GM12891 (cell line): ENCODE data around the gene HEBP1.

Experiments used
- DNase-seq: peaks from one replicate; pipeline ENCODE4 v3.0.0; 2011; ENCODE audit warnings: low spot score; ENCODE audit not compliant: insufficient read length
- FAIRE-seq: peaks from 2 replicates; lab custom pipeline; 2011; peaks lifted over from hg19 to GRCh38; lab: Jason Lieb, UNC
- PAX5 ChIP-seq: IDR thresholded peaks from 2 replicates; pipeline ENCODE4 v1.6.1; 2011; ENCODE audit warnings: low read length, moderate library complexity, mild to moderate bottlenecking; ENCODE audit not compliant: insufficient read depth, severe bottlenecking
- POLR2A ChIP-seq: IDR thresholded peaks from 2 replicates; pipeline ENCODE4 v1.6.1; 2011; ENCODE audit warnings: low read depth, low read length, control low read depth
- POLR2AphosphoS5 ChIP-seq: IDR thresholded peaks from 2 replicates; pipeline ENCODE4 v1.6.1; 2011; ENCODE audit warnings: low read depth, low read length, control low read depth
- POU2F2 ChIP-seq: IDR thresholded peaks from 2 replicates; pipeline ENCODE4 v1.6.1; 2011; ENCODE audit warnings: low read depth, mild to moderate bottlenecking, control low read depth, low read length, moderate library complexity
- SPI1 ChIP-seq: IDR thresholded peaks from 2 replicates; pipeline ENCODE4 v1.6.1; 2011; ENCODE audit warnings: low read depth, low read length, control low read depth
- TAF1 ChIP-seq: IDR thresholded peaks from 2 replicates; pipeline ENCODE4 v1.6.1; 2011; ENCODE audit warnings: low read depth, low read length, control low read depth

Gene HEBP1

DNA sequence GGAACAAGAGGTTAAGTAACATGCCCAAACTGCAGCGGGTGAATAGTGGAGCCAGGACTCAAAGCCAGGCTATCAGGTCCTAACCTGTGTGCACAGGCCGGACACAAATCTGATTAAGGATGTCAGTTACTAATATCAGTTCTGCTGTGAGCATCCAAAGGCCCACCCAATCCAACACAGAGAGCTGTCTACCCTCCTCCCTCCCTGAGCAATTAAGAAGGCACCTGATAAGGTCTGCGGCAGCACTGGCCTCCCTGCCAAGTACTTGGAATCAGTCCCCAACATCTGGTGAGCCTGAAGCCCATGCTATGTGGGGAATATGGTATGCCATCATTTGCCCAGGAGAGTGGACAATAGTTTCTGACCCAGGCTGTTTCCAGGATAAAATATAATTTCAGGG, 3.9 kb downstream of the HEBP1 start:
- TF ChIP-seq SPI1 (no peak), TAF1 (no peak), POLR2AphosphoS5 (no peak), POU2F2 (no peak), POLR2A (no peak), PAX5 (no peak)
- DNase-seq (no peak), FAIRE-seq (no peak)

DNA sequence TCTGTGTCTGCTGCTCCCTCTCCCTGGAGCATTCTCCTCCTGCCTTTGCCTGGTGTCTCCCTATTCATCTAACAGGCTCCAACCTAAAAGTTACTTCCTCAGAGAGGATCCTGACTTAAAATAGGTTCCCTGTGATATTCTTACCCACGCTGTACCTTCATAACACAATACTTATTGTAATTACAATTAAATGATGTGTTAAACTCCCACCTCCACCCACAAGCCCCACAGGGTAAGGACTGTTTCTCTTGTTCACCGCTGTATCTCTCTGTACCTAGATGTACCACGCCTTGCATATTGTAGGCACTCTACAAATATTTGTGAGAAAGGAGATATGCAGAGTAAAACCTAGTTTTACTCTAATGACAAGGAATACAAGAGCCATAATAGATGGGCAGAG, 5.0 kb downstream of the HEBP1 start:
- no peak for DNase-seq
- no peak for TF ChIP-seq TAF1
- TF ChIP-seq SPI1 = no peak
- TF ChIP-seq POLR2A = no peak
- no peak for FAIRE-seq

DNA sequence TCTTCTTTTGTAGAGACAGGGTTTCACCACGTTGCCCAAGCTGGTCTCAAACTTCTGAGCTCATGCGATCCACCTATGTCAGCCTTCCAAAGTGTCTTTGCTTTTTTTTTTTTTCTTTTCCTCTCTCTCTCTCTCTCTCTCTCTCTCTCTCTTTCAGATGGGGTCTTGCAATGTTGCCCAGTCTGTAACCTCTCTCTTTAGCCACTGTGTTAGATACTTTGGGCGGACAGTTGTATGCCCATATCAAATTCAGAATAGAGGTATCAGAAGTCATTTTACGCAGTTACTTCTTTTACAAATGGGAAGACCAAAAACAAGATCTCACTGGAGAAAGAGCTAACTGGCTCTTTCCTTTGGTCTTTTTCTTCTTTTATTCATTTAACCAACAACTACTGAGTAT, 6.7 kb downstream of the HEBP1 start:
- DNase-seq = no peak
- TF ChIP-seq POLR2AphosphoS5 (no peak), PAX5 (no peak), TAF1 (no peak), POU2F2 (no peak), POLR2A (no peak), SPI1 (no peak)
- no peak for FAIRE-seq

DNA sequence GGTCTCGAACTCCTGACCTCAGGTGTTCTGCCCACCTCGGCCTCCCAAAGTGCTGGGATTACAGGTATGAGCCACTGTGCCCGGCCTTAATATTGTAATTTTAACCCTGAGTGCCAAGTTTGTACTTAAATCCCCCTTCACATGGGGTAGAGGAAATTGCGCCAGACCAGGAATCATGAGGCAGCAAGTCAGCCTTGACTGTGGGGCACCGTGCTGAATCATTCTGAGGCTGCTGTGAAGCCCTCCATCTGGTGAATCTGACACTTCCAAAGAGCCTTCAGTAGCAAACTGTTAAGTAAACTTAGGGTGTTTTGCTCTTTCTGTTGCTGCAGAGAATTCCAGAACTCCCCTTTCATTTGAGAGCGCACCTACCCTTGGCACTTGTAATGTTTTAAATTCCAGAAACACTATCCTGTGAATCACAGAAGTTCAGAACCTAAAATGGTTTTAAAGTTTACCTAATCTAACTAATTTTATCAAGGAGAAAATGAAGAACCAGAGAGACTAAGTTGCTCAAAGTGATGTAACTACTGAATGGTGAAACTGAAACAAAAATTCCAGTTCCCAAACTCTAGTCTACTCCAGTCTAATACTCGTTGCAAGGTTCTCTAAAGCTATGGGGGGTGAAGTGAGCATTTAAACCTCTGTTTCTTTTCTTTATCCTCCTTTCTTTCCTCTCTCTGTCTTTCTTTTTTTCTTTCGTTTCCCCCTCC, 7.5 kb downstream of the HEBP1 start:
- TF ChIP-seq POU2F2 (no peak), POLR2A (no peak), PAX5 (no peak), POLR2AphosphoS5 (no peak), SPI1 (no peak), TAF1 (no peak)
- DNase-seq = no peak
- FAIRE-seq = no peak

DNA sequence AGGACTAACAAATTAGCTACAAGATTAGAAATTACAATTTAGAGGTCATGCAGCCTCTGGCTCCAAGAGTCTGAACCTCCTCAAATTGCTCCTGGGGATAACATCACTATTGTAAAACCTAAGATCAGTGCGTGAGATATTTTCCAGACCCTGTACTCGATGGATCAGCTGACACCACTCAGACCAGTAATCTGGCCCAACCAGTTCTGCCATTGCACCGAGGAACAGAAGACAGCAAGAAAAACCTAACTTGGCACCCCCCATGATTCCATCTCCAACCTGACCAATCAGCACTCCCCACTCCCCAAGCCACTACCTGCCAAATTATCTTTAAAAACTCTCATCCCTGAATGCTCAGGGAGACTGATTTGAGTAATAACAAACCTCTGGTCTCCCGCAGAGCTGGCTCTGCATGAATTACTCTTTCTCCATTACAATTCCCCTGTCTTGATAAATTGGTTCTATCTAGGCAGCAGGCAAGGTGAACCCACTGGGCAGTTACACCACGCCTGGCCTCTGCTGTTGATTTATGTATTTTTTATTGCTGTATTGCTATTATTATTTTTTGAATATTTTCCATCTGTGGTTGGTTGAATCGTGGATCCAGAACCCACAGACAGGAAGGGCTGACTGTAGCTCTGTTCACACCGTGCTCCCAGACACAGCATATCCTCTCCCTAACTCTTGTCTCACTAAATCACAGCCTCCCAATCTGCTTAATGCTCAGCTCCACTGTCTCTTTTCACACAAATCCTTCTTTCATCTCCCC, 9.2 kb downstream of the HEBP1 start:
- FAIRE-seq (no peak), DNase-seq (no peak)
- TF ChIP-seq POLR2A = no peak
- no peak for TF ChIP-seq POLR2AphosphoS5
- no peak for TF ChIP-seq SPI1
- TF ChIP-seq PAX5 = no peak
- TF ChIP-seq POU2F2 = no peak
- TF ChIP-seq TAF1 = no peak

DNA sequence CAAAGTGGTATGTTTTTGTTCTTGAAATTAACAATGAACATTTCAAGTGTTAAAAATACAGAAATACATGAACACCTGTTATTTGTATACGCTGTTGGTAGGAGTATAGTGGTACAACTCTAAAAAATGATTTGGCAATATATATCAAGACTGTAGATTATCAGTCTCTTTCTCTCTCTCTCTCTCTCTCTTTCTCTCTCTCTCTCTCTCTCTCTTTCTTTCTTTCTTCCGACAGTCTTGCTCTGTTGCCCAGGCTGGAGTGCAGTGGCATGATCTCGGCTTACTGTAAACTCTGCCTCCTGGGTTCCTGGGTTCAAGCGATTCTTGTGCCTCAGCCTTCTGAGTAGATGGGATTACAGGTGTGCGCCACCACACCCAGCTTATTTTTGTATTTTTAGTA, 12.6 kb downstream of the HEBP1 start:
- FAIRE-seq = no peak

DNA sequence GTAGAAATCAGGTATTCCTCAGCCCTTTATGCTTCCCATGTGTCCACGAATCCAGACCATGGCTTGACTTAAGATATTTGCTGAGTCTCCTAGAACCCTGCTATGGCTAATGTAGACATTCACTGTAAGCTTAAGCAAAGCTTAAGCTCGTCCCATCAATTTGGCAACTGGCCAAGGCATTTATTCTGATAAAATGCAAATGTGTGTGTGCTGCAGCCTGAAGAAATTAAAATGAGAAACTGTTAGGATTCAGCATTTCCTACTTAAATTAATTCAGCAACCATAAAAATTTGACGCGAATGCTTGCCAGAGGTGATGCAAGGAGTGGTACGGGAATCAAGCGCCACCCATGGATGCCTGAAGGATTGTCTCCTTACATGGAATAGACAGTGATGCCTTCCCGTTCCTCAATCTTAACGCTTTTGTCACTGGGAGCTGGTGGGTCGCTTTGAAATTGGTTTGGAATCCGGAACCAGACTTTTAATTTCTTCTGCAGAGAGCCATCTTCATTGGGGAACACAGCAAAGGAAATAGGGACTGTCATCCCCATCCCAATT, 13.2 kb downstream of the HEBP1 start:
- DNase-seq = no peak
- TF ChIP-seq POLR2AphosphoS5 (no peak), POLR2A (no peak), PAX5 (no peak), POU2F2 (no peak), SPI1 (no peak), TAF1 (no peak)
- no peak for FAIRE-seq

More for the DNA sequence above, 12.6 kb downstream of the HEBP1 start:
- DNase-seq = no peak
- TF ChIP-seq SPI1 (no peak), POU2F2 (no peak), POLR2A (no peak), TAF1 (no peak), PAX5 (no peak), POLR2AphosphoS5 (no peak)

DNA sequence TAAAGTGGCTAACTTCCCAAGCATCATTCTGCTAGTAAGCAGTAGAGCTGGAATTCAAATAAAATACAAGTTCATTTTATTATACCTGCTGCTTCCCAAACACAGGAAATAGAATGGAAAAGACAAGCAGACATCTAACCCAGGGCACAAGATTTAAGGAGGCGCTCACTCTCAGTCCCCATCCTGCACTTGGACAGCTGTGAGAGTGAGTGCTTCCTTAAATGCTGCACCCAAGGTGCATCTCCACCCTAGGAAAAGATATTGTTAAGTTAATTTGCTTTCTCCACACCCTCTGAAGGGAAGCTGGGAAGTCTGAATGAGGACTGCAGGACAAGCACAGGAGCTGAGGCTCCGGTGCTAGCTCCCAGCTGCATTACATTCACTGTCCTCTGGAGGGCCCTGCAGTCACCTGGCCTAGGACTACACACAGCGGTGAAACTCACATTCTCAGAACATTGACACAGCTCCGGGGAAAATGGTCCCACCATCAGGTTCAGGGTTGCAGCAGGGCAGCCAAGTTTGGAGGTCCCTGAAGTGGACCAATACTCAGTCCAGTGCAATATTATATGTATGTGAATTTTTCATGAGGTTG, 14.2 kb downstream of the HEBP1 start:
- DNase-seq = no peak
- TF ChIP-seq TAF1 = no peak
- TF ChIP-seq SPI1 = no peak
- TF ChIP-seq POLR2A = no peak
- TF ChIP-seq POU2F2 = no peak
- TF ChIP-seq POLR2AphosphoS5 = no peak
- no peak for TF ChIP-seq PAX5
- FAIRE-seq = no peak

DNA sequence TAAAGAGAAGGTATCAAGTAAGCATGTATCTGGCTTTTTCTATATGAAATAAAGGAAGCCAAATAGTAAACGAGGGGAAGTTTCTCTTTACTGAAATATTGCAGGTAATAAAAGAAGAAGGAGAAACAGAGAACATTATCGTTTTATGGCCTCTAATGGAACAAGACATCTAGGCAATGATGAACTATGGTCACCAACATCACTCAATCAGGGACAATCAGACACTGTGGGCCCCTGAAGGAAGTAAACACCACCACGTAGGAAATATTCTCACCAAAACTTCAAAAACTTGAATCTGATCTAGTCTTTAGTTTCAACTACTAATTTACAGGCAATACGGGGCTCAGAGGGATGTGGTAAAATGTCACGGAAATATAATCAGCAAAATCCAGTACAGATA, 15.9 kb downstream of the HEBP1 start:
- TF ChIP-seq TAF1 = no peak
- no peak for TF ChIP-seq PAX5
- TF ChIP-seq POLR2A = no peak
- no peak for TF ChIP-seq POU2F2
- no peak for TF ChIP-seq POLR2AphosphoS5
- no peak for TF ChIP-seq SPI1
- DNase-seq (no peak), FAIRE-seq (no peak)
